CD14-positive monocyte (primary cell): ENCODE results near the gene EXOC3L4. TPM values are rescaled to one million over a fixed set of nuclear protein-coding genes. Genes with fewer than 3 reads are reported as not detected.

Experiments used
- DNase-seq, 3 donors: peaks; one replicate each; pipeline ENCODE4 v3.0.0-alpha.2; 2011 to 2022
- H2AFZ ChIP-seq: 2 replicates; pipeline ENCODE4 v1.6.0; 2012; ENCODE audit warnings: mild to moderate bottlenecking, low read depth, low read length, inconsistent platforms; ENCODE audit not compliant: insufficient read depth, poor library complexity, severe bottlenecking
- H3K27ac ChIP-seq, 2 donors: 1 replicate in 1 of 2; 2 replicates in 1 of 2; pipeline ENCODE4 v1.5.1; 2012 to 2013; ENCODE audit warnings: low read length in 2 of 2, control low read depth in 1 of 2, inconsistent platforms in 1 of 2, low read depth in 1 of 2, mild to moderate bottlenecking in 1 of 2
- H3K27me3 ChIP-seq, 2 donors: one replicate each; pipeline versions ENCODE4 v1.6.0 to v1.6.1; 2011 to 2013; ENCODE audit warnings: low read length in 2 of 2; ENCODE audit not compliant: control insufficient read depth in 2 of 2, insufficient read depth in 2 of 2
- H3K36me3 ChIP-seq, 2 donors: replicated peaks in 1 of 2; 1 replicate in 1 of 2; 2 replicates in 1 of 2; pipeline versions ENCODE4 v1.5.1 to v1.6.1; 2012 to 2013; ENCODE audit warnings: low read length in 2 of 2, control low read depth in 1 of 2, inconsistent platforms in 1 of 2, mild to moderate bottlenecking in 1 of 2; ENCODE audit not compliant: insufficient read depth in 2 of 2, control insufficient read depth in 1 of 2
- H3K4me1 ChIP-seq, 2 donors: 1 replicate in 1 of 2; 2 replicates in 1 of 2; pipeline versions ENCODE4 v1.5.1 to v1.6.1; 2012 to 2013; ENCODE audit warnings: low read length in 2 of 2, control low read depth in 1 of 2, inconsistent platforms in 1 of 2, mild to moderate bottlenecking in 1 of 2, moderate library complexity in 1 of 2; ENCODE audit not compliant: insufficient read depth in 2 of 2, control insufficient read depth in 1 of 2
- H3K4me2 ChIP-seq: replicated peaks from 2 replicates; pipeline ENCODE3; 2012; ENCODE audit warnings: low read length, moderate library complexity, mild to moderate bottlenecking; ENCODE audit not compliant: poor library complexity, severe bottlenecking; ENCODE audit errors: extremely low read depth
- H3K4me3 ChIP-seq, 3 experiments: fragments of 200-600 bp in 1 of 3; sonication (generic) in 1 of 3; replicated peaks in 1 of 3; 1 replicate in 2 of 3; 2 replicates in 1 of 3; pipeline ENCODE4 v1.5.1; 2011 to 2013; ENCODE audit warnings: low read length in 3 of 3, mild to moderate bottlenecking in 3 of 3, control low read depth in 2 of 3, low read depth in 2 of 3, inconsistent platforms in 1 of 3, moderate library complexity in 1 of 3
- H3K79me2 ChIP-seq: 2 replicates; pipeline ENCODE4 v1.6.0; 2012; ENCODE audit warnings: mild to moderate bottlenecking, control low read depth, inconsistent platforms, low read length, moderate library complexity; ENCODE audit not compliant: insufficient read depth
- H3K9ac ChIP-seq: 2 replicates; pipeline ENCODE4 v1.6.0; 2017; ENCODE audit warnings: low read length, mild to moderate bottlenecking; ENCODE audit not compliant: insufficient read depth, poor library complexity, severe bottlenecking
- H3K9me3 ChIP-seq, 2 donors: replicated peaks in 1 of 2; 1 replicate in 1 of 2; 2 replicates in 1 of 2; pipeline versions ENCODE4 v1.5.1 to v1.6.1; 2012 to 2013; ENCODE audit warnings: low read length in 2 of 2, control low read depth in 1 of 2; ENCODE audit not compliant: control insufficient read depth in 1 of 2, insufficient read depth in 1 of 2
- H4K20me1 ChIP-seq: 2 replicates; pipeline ENCODE4 v1.6.0; 2012; ENCODE audit warnings: mild to moderate bottlenecking, low read length, control low read depth, moderate library complexity; ENCODE audit not compliant: insufficient read depth
- H3K27ac Mint-ChIP-seq, 7 donors: one replicate each; pipeline ENCODE4 v1.8.0; 2020; ENCODE audit warnings: mild to moderate bottlenecking in 7 of 7, mixed read lengths in 7 of 7, moderate library complexity in 6 of 7, inconsistent platforms in 2 of 7
- H3K27me3 Mint-ChIP-seq, 3 donors: one replicate each; pipeline ENCODE4 v1.8.0; 2021 to 2022; ENCODE audit warnings: low read depth in 3 of 3, mild to moderate bottlenecking in 3 of 3, mixed read lengths in 3 of 3, moderate library complexity in 3 of 3, inconsistent platforms in 1 of 3
- H3K36me3 Mint-ChIP-seq, 2 donors: one replicate each; pipeline ENCODE4 v1.8.0; 2020; ENCODE audit warnings: mixed read lengths in 2 of 2, inconsistent platforms in 1 of 2, mild to moderate bottlenecking in 1 of 2
- H3K4me1 Mint-ChIP-seq: one replicate; pipeline ENCODE4 v1.8.0; 2020; ENCODE audit warnings: mild to moderate bottlenecking, mixed read lengths
- H3K4me3 Mint-ChIP-seq, 2 donors: one replicate each; pipeline ENCODE4 v1.8.0; 2020; ENCODE audit warnings: mild to moderate bottlenecking in 2 of 2, mixed read lengths in 2 of 2, moderate library complexity in 1 of 2
- H3K9me3 Mint-ChIP-seq, 7 donors: one replicate each; pipeline ENCODE4 v1.8.0; 2020 to 2022; ENCODE audit warnings: mixed read lengths in 7 of 7, mild to moderate bottlenecking in 6 of 7, moderate library complexity in 6 of 7, inconsistent platforms in 2 of 7
- CTCF ChIP-seq: fragments of 200-600 bp; IDR thresholded peaks from one replicate; pipeline ENCODE4 v1.8.0; 2022; ENCODE audit warnings: antibody characterized with exemption, mild to moderate bottlenecking
- WGBS: methylation state at CpG from one replicate; pipeline ENCODE4 v1.1.5; 2013; ENCODE audit warnings: missing lambda C conversion rate; ENCODE audit not compliant: insufficient coverage; 5-methylcytosine and 5-hydroxymethylcytosine counted together
- intact Hi-C, 2 donors: fragments of 100-400 bp; cut with micrococcal nuclease; formaldehyde crosslinking; loops; one replicate each; pipeline versions ENCODE4 v1.15.0 to v1.15.1; 2023
- polyA plus RNA-seq, 3 donors: library from polyadenylated mRNA; depleted of rRNA in 1 of 3; unstranded in 2 of 3; stranded (reverse) in 1 of 3; fragments of 300-500 nt in 2 of 3; fragments of >200 nt in 1 of 3; fragmentation: Illumina TruSeq in 2 of 3; gene quantifications; 1 replicate in 2 of 3; 2 replicates in 1 of 3; pipeline ENCODE4 v1.2.3, GENCODE V29; 2012 to 2021

EXOC3L4 gene
- polyA plus RNA-seq, 3 donors = 0.17 TPM; not detected in 2

DNA sequence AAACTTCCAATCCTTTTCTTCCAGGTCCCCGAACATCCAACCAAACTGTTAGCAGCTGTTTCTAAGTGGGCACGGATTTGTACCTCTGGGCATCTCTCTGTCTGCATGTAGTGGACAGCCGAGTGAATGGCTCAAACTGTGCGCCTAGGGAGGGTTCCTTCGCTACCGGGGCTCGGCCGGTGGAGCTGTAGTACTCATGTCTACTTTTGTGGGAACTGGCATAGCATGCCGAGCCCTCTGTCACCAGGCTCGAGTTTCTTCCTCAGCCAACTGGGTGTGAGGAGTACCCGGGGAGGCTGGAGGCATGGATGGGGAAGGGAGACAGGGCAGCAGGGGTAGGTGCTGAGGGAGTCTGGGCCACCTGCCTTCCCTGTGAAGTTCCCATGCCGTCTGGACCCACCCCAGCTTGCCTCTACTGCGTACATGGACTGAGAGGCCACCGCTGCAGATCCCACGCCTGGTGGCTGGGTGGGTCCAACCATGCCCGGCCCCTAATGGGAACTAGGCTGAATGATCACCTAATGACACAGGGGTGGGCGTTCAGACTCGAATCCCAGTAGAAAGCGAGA, 51.7 kb downstream of the EXOC3L4 start:
- TF ChIP-seq CTCF = no peak
- Histone ChIP-seq H3K9ac (no peak overlapping the region), H3K27me3 (peaks cover 0 to 14% of the 10 kb centered on the region in 2 donors), H4K20me1 (no peaks in the 10 kb centered on the region), H2AFZ (no peak overlapping the region), H3K4me2 (no peak overlapping the region), H3K4me3 (no peak overlapping the region), H3K36me3 (no peaks in the 10 kb centered on the region), H3K27ac (no peak overlapping the region), H3K4me1 (no peaks in the 10 kb centered on the region), H3K79me2 (no peaks in the 10 kb centered on the region), H3K9me3 (no peaks in the 10 kb centered on the region)
- 90% methylated on average over 17 of the region's 19 CpGs for WGBS
- no peak for DNase-seq
- H3K27ac Mint-ChIP-seq = no peak overlapping the region
- H3K4me1 Mint-ChIP-seq = no peaks in the 10 kb centered on the region
- H3K27me3 Mint-ChIP-seq = peaks cover 17 to 27% (median 20%) of the 10 kb centered on the region in 3 donors
- H3K9me3 Mint-ChIP-seq = no peaks in the 10 kb centered on the region
- H3K36me3 Mint-ChIP-seq = no peaks in the 10 kb centered on the region
- H3K4me3 Mint-ChIP-seq = no peak overlapping the region
- intact Hi-C loops = no loop called here

DNA sequence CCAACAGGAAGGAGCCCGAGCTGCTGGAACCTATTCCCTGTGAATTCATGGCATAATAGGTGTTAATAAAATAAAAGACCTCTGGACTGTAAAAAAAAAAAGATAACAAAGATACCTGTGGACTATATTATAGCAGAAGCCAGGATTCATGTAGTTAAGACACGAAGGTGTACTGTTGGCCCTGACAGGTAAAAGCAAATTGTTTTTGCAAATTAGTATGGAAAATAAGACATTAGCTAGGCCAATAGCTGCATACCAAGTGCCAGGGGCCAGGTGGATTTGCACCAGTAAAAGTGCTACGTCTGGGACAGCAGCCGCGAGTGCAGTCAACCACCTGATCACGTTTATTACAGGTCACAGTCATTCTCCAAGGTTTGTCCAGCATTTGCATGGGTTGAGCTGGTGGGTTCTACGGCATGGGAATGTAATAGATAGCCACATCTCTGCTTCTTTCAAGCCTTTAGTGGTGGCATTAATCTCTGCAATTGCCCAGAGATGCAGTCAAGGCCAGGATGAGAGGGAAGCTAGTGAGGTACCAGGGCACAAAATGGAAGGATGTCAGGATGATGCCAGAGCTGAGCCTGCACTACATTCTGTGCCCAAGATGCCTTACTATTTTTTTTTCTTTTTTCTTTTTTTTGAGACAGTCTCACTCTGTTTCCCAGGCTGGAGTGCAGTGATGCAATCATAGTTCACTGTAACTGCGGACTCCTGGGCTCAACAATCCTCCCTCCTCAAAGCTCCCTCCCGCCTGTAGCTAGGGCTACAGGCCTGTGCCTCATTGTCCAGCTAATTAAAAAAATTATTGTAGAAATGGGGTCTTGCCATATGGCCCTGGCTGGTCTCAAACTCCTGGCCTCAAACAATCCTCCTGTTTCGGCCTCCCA, 55.1 kb downstream of the EXOC3L4 start:
- Mint-ChIP-seq H3K36me3 (no peaks in the 10 kb centered on the region), H3K9me3 (no peaks in the 10 kb centered on the region), H3K27ac (peak overlapping the region in 1 of 7 donors; percentile 68), H3K4me1 (no peaks in the 10 kb centered on the region), H3K27me3 (peaks cover 2 to 16% (median 4%) of the 10 kb centered on the region in 3 donors), H3K4me3 (peak overlapping the region in 1 of 2 donors; percentile 11)
- intact Hi-C loops = no loop called here
- 100% methylated on average over 7 of the region's 10 CpGs for WGBS
- H3K4me3 ChIP-seq = no peak overlapping the region
- no peaks in the 10 kb centered on the region for H3K4me1 ChIP-seq
- no peak overlapping the region for H3K9ac ChIP-seq
- no peaks in the 10 kb centered on the region for H4K20me1 ChIP-seq
- H3K27me3 ChIP-seq = no peaks in the 10 kb centered on the region
- no peaks in the 10 kb centered on the region for H3K9me3 ChIP-seq
- H3K27ac ChIP-seq = no peak overlapping the region
- no peak overlapping the region for H2AFZ ChIP-seq
- H3K4me2 ChIP-seq = no peak overlapping the region
- no peak for DNase-seq
- no peaks in the 10 kb centered on the region for H3K36me3 ChIP-seq
- no peak for TF ChIP-seq CTCF
- H3K79me2 ChIP-seq = no peaks in the 10 kb centered on the region
